Gastrocnemius medialis (tissue), 4 donors: ENCODE data around the gene CEACAM7. TPM values are rescaled to one million over a fixed set of nuclear protein-coding genes. Genes with fewer than 3 reads are reported as not detected.
"Not testable (repeated sequence)": the region's sequence is repeated elsewhere in the genome, so short reads cannot be mapped to it uniquely, and the experiment has no call there.

Experiments
- ATAC-seq, 2 donors: fragments of 150-250 bp; one replicate each; pipeline ENCODE4 v1.9.1; 2016
- DNase-seq, 2 donors: peaks; one replicate each; pipeline ENCODE4 v3.0.0-alpha.2; 2019
- H3K27ac ChIP-seq, 4 donors: fragments of 200-600 bp; sonication (generic); 1 replicate in 1 of 4; 2 replicates in 3 of 4; pipeline ENCODE4 v1.5.1; 2016 to 2018; ENCODE audit warnings: mild to moderate bottlenecking in 2 of 4, moderate library complexity in 1 of 4
- H3K27me3 ChIP-seq, 3 donors: fragments of 200-600 bp; sonication (generic) in 2 of 3; 1 replicate in 1 of 3; 2 replicates in 2 of 3; pipeline versions ENCODE4 v1.5.1 to v1.6.0; 2016 to 2019; ENCODE audit warnings: mild to moderate bottlenecking in 1 of 3, moderate library complexity in 1 of 3
- H3K36me3 ChIP-seq, 2 donors: fragments of 200-600 bp; sonication (generic) in 1 of 2; one replicate each; pipeline ENCODE4 v1.5.1; 2017 to 2018
- H3K4me1 ChIP-seq, 2 donors: fragments of 200-600 bp; sonication (generic) in 1 of 2; one replicate each; pipeline ENCODE4 v1.5.1; 2016 to 2017; ENCODE audit warnings: mild to moderate bottlenecking in 2 of 2
- H3K4me3 ChIP-seq, 4 donors: fragments of 200-600 bp; sonication (generic) in 3 of 4; 1 replicate in 1 of 4; 2 replicates in 3 of 4; pipeline ENCODE4 v1.5.1; 2016 to 2019; ENCODE audit warnings: mild to moderate bottlenecking in 2 of 4
- H3K9me3 ChIP-seq, 3 donors: fragments of 200-600 bp; sonication (generic) in 2 of 3; 1 replicate in 1 of 3; 2 replicates in 2 of 3; pipeline ENCODE4 v1.5.1; 2016 to 2019
- POLR2A ChIP-seq, 2 donors: fragments of 450-650 bp; IDR thresholded peaks; one replicate each; pipeline ENCODE4 v1.6.1; 2017; ENCODE audit warnings: antibody characterized with exemption in 2 of 2, mild to moderate bottlenecking in 2 of 2, moderate library complexity in 2 of 2
- in situ Hi-C, 4 donors: fragments of 200-750 bp; cut with MboI; loops; one replicate each; pipeline versions ENCODE4 v1.15.0 to v1.8.0; 2017; ENCODE audit warnings: low sequenced_read_pairs in 4 of 4
- intact Hi-C: fragments of 100-400 bp; cut with DNase I; formaldehyde crosslinking; loops from one replicate; pipeline ENCODE4 v1.15.1; 2023; ENCODE audit warnings: low total_unique reads
- total RNA-seq, 4 donors: library from RNA; depleted of rRNA; stranded (reverse); fragments of >200 nt; gene quantifications; one replicate each; pipeline versions ENCODE4 v1.1.0 to v1.2.3, GENCODE V29; 2016
- TF ChIP-seq, protein P1 (sequence below), 5 experiments: fragments of 450-650 bp in 3 of 5; fragments of 200-600 bp in 2 of 5; sonication (generic) in 2 of 5; IDR thresholded peaks in 4 of 5; conservative IDR thresholded peaks in 1 of 5; 1 replicate in 4 of 5; 2 replicates in 1 of 5; pipeline ENCODE4 v1.5.1; 2016 to 2019; ENCODE audit warnings: antibody characterized with exemption in 5 of 5, mild to moderate bottlenecking in 3 of 5, moderate library complexity in 3 of 5

The CEACAM7 gene
- total RNA-seq, 4 donors from 2014 or later = 5.7 TPM; not detected in 3

DNA sequence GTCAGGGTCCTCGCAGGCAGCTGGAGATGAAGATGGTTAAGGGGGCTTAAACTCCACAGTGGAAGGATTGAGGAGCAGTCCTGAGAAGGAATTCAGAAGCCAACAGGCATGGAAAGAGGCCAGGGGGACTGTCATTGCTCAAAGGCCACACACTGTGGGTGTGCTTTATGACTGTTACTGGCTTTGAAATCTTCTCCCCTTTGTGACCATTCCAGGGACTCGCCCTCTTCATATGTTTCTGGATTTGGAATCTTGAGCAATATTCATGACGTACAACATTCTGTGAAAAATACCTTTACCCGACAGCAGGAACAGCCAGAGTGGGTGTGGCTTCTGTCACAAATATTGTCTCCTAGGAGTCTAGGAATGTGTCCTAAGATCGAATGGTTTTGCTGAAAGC is 16.6 kb downstream of the CEACAM7 start:
- Histone ChIP-seq H3K36me3 (no peaks in the 10 kb centered on the region), H3K4me1 (no peaks in the 10 kb centered on the region), H3K4me3 (no peak overlapping the region), H3K27me3 (peaks cover 0 to 5% (median 3%) of the 10 kb centered on the region in 3 donors), H3K27ac (no peak overlapping the region), H3K9me3 (no peaks in the 10 kb centered on the region)
- no peak for DNase-seq
- in situ Hi-C loops (no loop called here), intact Hi-C loops (no loop called here)
- ATAC-seq = no peak
- TF ChIP-seq, protein P1, sequence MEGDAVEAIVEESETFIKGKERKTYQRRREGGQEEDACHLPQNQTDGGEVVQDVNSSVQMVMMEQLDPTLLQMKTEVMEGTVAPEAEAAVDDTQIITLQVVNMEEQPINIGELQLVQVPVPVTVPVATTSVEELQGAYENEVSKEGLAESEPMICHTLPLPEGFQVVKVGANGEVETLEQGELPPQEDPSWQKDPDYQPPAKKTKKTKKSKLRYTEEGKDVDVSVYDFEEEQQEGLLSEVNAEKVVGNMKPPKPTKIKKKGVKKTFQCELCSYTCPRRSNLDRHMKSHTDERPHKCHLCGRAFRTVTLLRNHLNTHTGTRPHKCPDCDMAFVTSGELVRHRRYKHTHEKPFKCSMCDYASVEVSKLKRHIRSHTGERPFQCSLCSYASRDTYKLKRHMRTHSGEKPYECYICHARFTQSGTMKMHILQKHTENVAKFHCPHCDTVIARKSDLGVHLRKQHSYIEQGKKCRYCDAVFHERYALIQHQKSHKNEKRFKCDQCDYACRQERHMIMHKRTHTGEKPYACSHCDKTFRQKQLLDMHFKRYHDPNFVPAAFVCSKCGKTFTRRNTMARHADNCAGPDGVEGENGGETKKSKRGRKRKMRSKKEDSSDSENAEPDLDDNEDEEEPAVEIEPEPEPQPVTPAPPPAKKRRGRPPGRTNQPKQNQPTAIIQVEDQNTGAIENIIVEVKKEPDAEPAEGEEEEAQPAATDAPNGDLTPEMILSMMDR (IDR thresholded peaks at IDR 0.05 in 4 of 5, conservative IDR thresholded peaks at IDR 0.05 in 1 of 5) = no peak
- no peak for TF ChIP-seq POLR2A (IDR thresholded peaks at IDR 0.05)

DNA sequence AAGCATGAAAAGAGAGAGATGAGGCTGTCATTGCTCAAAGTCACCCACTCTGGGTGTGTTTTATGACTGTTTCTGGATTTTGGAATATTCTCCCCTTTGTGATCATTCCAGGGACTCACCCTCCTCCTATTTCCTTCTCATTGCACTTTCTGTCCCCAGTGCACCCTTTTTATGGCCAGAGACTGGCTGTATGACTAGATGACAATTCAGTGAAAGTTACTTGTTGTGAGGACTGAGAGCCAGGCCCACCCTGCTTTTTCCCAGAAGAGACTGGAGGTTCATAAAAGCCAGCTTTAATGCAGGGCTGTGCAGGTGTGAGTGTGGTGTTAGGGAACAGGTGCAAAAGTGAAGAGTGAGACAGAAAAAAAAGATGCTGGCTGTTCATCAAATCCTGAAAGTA is 17.3 kb downstream of the CEACAM7 start:
- DNase-seq = no peak
- no peak for TF ChIP-seq POLR2A (IDR thresholded peaks at IDR 0.05)
- TF ChIP-seq, protein P1 (IDR thresholded peaks at IDR 0.05 in 4 of 5, conservative IDR thresholded peaks at IDR 0.05 in 1 of 5) = no peak
- H3K4me1 ChIP-seq = no peaks in the 10 kb centered on the region
- H3K9me3 ChIP-seq = peaks cover 0 to 6% (median 0%) of the 10 kb centered on the region in 3 donors
- no peak for ATAC-seq
- H3K4me3 ChIP-seq = no peak overlapping the region
- peaks cover 0 to 3% (median 0%) of the 10 kb centered on the region in 3 donors for H3K27me3 ChIP-seq
- no peak overlapping the region for H3K27ac ChIP-seq
- intact Hi-C loops = no loop called here
- no peaks in the 10 kb centered on the region for H3K36me3 ChIP-seq
- in situ Hi-C loops = no loop called here

DNA sequence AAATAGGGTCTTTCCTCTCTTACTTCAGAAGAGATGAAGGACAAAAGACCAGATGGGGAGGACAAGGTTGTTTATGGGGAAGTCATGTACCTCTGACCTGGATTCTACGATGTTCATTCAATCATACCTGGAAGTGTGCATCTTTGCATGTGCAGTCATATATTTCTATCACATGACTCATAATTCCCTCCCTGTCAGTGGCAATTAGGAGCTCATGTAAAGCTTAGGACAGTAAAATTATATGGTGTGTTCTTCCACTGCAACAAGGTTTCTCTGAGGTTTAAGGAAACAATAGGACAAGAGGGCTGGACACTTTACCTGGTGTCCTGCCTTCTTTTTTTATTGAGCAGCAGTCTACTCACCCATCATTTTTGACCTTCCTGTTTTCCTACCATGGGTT is 19.8 kb downstream of the CEACAM7 start:
- intact Hi-C loops = no loop called here
- H3K4me1 ChIP-seq = no peaks in the 10 kb centered on the region
- TF ChIP-seq POLR2A (IDR thresholded peaks at IDR 0.05) = no peak
- TF ChIP-seq, protein P1 (IDR thresholded peaks at IDR 0.05 in 4 of 5, conservative IDR thresholded peaks at IDR 0.05 in 1 of 5) = no peak
- DNase-seq = no peak
- no peak overlapping the region for H3K4me3 ChIP-seq
- H3K36me3 ChIP-seq = no peaks in the 10 kb centered on the region
- no peaks in the 10 kb centered on the region for H3K27me3 ChIP-seq
- in situ Hi-C loops = no loop called here
- no peak overlapping the region for H3K27ac ChIP-seq
- ATAC-seq = no peak
- H3K9me3 ChIP-seq = peaks cover 0 to 9% (median 0%) of the 10 kb centered on the region in 3 donors

DNA sequence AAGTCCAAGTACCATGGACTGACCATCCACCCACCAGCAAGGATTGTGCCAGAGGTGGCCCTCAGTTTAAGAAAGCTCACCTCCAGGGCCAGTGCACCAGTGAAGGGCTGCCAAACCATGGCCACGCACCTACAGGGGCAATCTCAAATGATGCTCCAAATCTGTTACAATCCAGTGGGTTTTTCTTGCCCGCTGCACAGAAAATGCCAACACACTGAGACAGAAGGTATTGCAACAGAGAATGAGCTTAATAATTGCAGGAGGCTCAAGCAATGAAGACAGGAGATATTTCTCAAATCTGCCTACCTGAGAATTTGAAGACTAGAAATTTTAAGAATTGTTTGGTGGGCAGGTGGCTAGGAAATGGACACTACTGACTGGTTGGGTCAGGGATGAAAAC is 22.0 kb downstream of the CEACAM7 start:
- peaks cover 0 to 9% (median 0%) of the 10 kb centered on the region in 3 donors for H3K9me3 ChIP-seq
- in situ Hi-C loops = no loop called here
- intact Hi-C loops = no loop called here
- H3K4me3 ChIP-seq = no peak overlapping the region
- no peaks in the 10 kb centered on the region for H3K36me3 ChIP-seq
- ATAC-seq (no peak), DNase-seq (no peak)
- no peaks in the 10 kb centered on the region for H3K27me3 ChIP-seq
- H3K27ac ChIP-seq = no peak overlapping the region
- no peaks in the 10 kb centered on the region for H3K4me1 ChIP-seq
- no peak for TF ChIP-seq POLR2A (IDR thresholded peaks at IDR 0.05)
- TF ChIP-seq, protein P1 (IDR thresholded peaks at IDR 0.05 in 4 of 5, conservative IDR thresholded peaks at IDR 0.05 in 1 of 5) = no peak

DNA sequence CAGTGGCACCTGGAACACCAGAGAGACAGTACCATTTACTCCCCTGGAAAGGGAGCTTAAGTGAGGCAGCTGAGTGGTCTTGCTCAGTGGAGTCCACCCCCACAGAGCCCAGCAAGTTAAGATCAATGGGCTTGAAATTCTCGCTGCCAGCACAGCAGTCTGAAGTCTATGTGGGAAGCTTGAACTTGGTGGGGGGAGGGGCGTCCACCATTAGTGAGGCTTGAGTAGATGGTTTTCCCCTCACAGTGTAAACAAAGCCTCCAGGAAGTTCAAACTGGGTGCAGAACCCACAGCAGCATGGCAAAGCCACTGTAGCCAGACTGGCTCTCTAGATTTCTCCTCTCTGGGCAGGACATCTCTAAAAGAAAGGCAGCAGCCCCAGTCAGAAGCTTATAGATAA is 30.9 kb downstream of the CEACAM7 start:
- TF ChIP-seq POLR2A (IDR thresholded peaks at IDR 0.05) = no peak
- TF ChIP-seq, protein P1 (IDR thresholded peaks at IDR 0.05 in 4 of 5, conservative IDR thresholded peaks at IDR 0.05 in 1 of 5) = no peak
- no peak for ATAC-seq
- Histone ChIP-seq H3K4me1 (no peaks in the 10 kb centered on the region), H3K4me3 (no peak overlapping the region), H3K27me3 (no peaks in the 10 kb centered on the region), H3K27ac (no peak overlapping the region), H3K36me3 (no peaks in the 10 kb centered on the region), H3K9me3 (no peaks in the 10 kb centered on the region)
- intact Hi-C loops (no loop called here), in situ Hi-C loops (no loop called here)
- no peak for DNase-seq

DNA sequence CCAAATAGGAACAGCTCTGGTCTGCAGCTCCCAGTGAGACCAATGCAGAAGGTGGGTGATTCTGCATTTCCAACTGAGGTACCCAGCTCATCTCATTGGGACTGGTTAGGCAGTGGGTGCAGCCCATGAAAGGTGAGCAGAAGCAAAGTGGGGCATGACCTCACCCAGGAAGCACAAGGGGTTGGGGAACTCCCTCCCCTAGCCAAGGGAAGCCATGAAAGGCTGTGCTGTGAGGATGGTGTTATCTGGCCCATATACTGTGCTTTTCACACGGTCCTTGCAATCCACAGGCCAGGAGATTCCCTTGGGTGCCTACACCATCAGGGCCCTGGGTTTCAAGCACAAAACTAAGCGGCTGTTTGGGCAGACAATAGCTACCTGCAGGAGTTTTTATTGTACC is 31.3 kb downstream of the CEACAM7 start:
- H3K4me3 ChIP-seq, H3K4me1 ChIP-seq, H3K9me3 ChIP-seq, ATAC-seq, in situ Hi-C loops, DNase-seq, intact Hi-C loops, H3K36me3 ChIP-seq, H3K27ac ChIP-seq, H3K27me3 ChIP-seq: not testable (repeated sequence)
